ENCODE measurements around the gene FAU.

GRCh38 chr11:65072631-65072966, 49.3 kb downstream of the FAU start:
- TF ChIP-seq, protein P1, sequence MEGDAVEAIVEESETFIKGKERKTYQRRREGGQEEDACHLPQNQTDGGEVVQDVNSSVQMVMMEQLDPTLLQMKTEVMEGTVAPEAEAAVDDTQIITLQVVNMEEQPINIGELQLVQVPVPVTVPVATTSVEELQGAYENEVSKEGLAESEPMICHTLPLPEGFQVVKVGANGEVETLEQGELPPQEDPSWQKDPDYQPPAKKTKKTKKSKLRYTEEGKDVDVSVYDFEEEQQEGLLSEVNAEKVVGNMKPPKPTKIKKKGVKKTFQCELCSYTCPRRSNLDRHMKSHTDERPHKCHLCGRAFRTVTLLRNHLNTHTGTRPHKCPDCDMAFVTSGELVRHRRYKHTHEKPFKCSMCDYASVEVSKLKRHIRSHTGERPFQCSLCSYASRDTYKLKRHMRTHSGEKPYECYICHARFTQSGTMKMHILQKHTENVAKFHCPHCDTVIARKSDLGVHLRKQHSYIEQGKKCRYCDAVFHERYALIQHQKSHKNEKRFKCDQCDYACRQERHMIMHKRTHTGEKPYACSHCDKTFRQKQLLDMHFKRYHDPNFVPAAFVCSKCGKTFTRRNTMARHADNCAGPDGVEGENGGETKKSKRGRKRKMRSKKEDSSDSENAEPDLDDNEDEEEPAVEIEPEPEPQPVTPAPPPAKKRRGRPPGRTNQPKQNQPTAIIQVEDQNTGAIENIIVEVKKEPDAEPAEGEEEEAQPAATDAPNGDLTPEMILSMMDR (IDR thresholded peaks at IDR 0.05) = no peak
- TF ChIP-seq REST (IDR thresholded peaks at IDR 0.05; ENCODE audit: insufficient read depth in 1 of 2, low read depth in 2 of 2, low read length in 1 of 2) = no peak

Measured in Panc1 (cell line).